ENCODE data around the gene DPAGT1.

GRCh38 chr11:119087747-119088241, 13.9 kb downstream of the DPAGT1 start:
- no peak for TF ChIP-seq POLR2AphosphoS5 (IDR thresholded peaks at IDR 0.05; ENCODE audit: low read depth, low read length)
- no peak for TF ChIP-seq REST (IDR thresholded peaks at IDR 0.05; ENCODE audit: insufficient read depth in 1 of 2, low read depth in 2 of 2, low read length in 2 of 2)
- no peak for TF ChIP-seq SIN3A (IDR thresholded peaks at IDR 0.05; ENCODE audit: borderline replicate concordance, insufficient read depth, low read length)
- no peak for TF ChIP-seq TAF1 (IDR thresholded peaks at IDR 0.05; ENCODE audit: borderline replicate concordance, insufficient read depth, low read length)
- no peak for TF ChIP-seq FOXP2 (optimal IDR thresholded peaks at IDR 0.05; ENCODE audit: borderline replicate concordance, extremely low read depth, extremely low read length, insufficient read depth)
